AG08396 (cell line): ENCODE results near the gene NRBP1.

Source experiments
- DNase-seq: peaks from one replicate; pipeline ENCODE4 v3.0.0; 2012; ENCODE audit warnings: low spot score, mixed read lengths

NRBP1 gene

GRCh38 chr2:27428213-27428977 lies at the start of gene NRBP1:
NRBP1 (plus strand) TSS chr2:27428631; CDS start chr2:27433274, 4,643 bp downstream.
- peak; percentile 94 for DNase-seq

GRCh38 chr2:27378809-27379290 lies 49.6 kb upstream of the NRBP1 start:
- DNase-seq: no peak

GRCh38 chr2:27379383-27379835 lies 49.0 kb upstream of the NRBP1 start:
- no peak for DNase-seq

GRCh38 chr2:27379836-27380625 lies 48.4 kb upstream of the NRBP1 start:
- DNase-seq: peak; percentile 57

GRCh38 chr2:27380626-27381545 lies 47.5 kb upstream of the NRBP1 start, which contains the start of gene ZNF513:
ZNF513 (minus strand) TSS chr2:27380734; CDS start chr2:27380526, 208 bp downstream.
- peak; percentile 96 for DNase-seq

GRCh38 chr2:27381577-27382181 lies 46.8 kb upstream of the NRBP1 start:
- DNase-seq: no peak

GRCh38 chr2:27390822-27391679 lies 37.4 kb upstream of the NRBP1 start:
- no peak for DNase-seq

GRCh38 chr2:27393225-27393624 lies 35.2 kb upstream of the NRBP1 start:
- no peak for DNase-seq

GRCh38 chr2:27398962-27399361 lies 29.5 kb upstream of the NRBP1 start:
- DNase-seq: no peak

GRCh38 chr2:27400348-27401135 lies 27.9 kb upstream of the NRBP1 start:
- no peak for DNase-seq

GRCh38 chr2:27407798-27408491 lies 20.5 kb upstream of the NRBP1 start:
- peak; percentile 46 for DNase-seq

- peak; percentile 61 for DNase-seq
Observed at GRCh38 chr2:27408601-27409320, 19.7 kb upstream of the NRBP1 start.

GRCh38 chr2:27409321-27410073 lies 18.9 kb upstream of the NRBP1 start, which contains the start of gene PPM1G:
PPM1G (minus strand) TSS chr2:27409591; CDS start chr2:27409422, 169 bp downstream.
- DNase-seq: peak; percentile 98

- DNase-seq: no peak
Observed at GRCh38 chr2:27412419-27413152, 15.8 kb upstream of the NRBP1 start.

- no peak for DNase-seq
Observed at GRCh38 chr2:27416151-27416550, 12.3 kb upstream of the NRBP1 start.

GRCh38 chr2:27420996-27421395 lies 7.4 kb upstream of the NRBP1 start:
- DNase-seq: no peak
